HT-29 (cell line): ENCODE results near the gene SLC22A31. TPM values are rescaled to one million over a fixed set of nuclear protein-coding genes. Genes with fewer than 3 reads are reported as not detected.

Experiments used
- DNase-seq: peaks from one replicate; pipeline ENCODE4 v3.0.0-alpha.2; 2015; ENCODE audit warnings: low spot score
- total RNA-seq: library from RNA; depleted of rRNA; stranded (reverse); fragments of >200 nt; shearing (Covaris generic); gene quantifications from 2 replicates; pipeline ENCODE4 v1.2.3, GENCODE V29; 2014

The SLC22A31 gene
- total RNA-seq, 1 experiment from 2014 or later = not detected

- no peak for DNase-seq
These were observed 20.6 kb downstream of the SLC22A31 start for GRCh38 chr16:89179656-89180315.

GRCh38 chr16:89179148-89179484 lies 21.2 kb downstream of the SLC22A31 start:
- no peak for DNase-seq

GRCh38 chr16:89178453-89179147 lies 21.7 kb downstream of the SLC22A31 start:
- DNase-seq = no peak

- no peak for DNase-seq
These were observed 22.8 kb downstream of the SLC22A31 start for GRCh38 chr16:89177501-89177900.

- DNase-seq = no peak
These were observed 23.6 kb downstream of the SLC22A31 start for GRCh38 chr16:89176717-89177116.

- no peak for DNase-seq
These were observed 24.1 kb downstream of the SLC22A31 start for GRCh38 chr16:89176147-89176690.

- DNase-seq = no peak
These were observed 24.8 kb downstream of the SLC22A31 start for GRCh38 chr16:89175280-89176146.

GRCh38 chr16:89174877-89175276 lies 25.5 kb downstream of the SLC22A31 start:
- DNase-seq = no peak

GRCh38 chr16:89174055-89174827 lies 26.1 kb downstream of the SLC22A31 start:
- DNase-seq = no peak

GRCh38 chr16:89173174-89173921 lies 27.0 kb downstream of the SLC22A31 start:
- DNase-seq = no peak

- no peak for DNase-seq
These were observed 27.7 kb downstream of the SLC22A31 start for GRCh38 chr16:89172528-89173173.

- DNase-seq = no peak
These were observed 28.2 kb downstream of the SLC22A31 start for GRCh38 chr16:89172171-89172527.

- DNase-seq = peak; percentile 96
These were observed 28.8 kb downstream of the SLC22A31 start, which contains the start of gene CDH15 for GRCh38 chr16:89171216-89172170. CDH15 (plus strand) TSS chr16:89171748; CDS start chr16:89171832, 84 bp downstream.

- DNase-seq = peak; percentile 47
These were observed 29.8 kb downstream of the SLC22A31 start for GRCh38 chr16:89170346-89171215.

- DNase-seq = no peak
These were observed 30.6 kb downstream of the SLC22A31 start for GRCh38 chr16:89169778-89170177.

- no peak for DNase-seq
These were observed 31.8 kb downstream of the SLC22A31 start for GRCh38 chr16:89168381-89169189.

- DNase-seq = peak; percentile 90
These were observed 32.9 kb downstream of the SLC22A31 start for GRCh38 chr16:89167425-89167941.
